GM12892 (cell line): ENCODE measurements around the gene TDRD12.
"Not testable (repeated sequence)": the region's sequence is repeated elsewhere in the genome, so short reads cannot be mapped to it uniquely, and the experiment has no call there.

Experiments
- POLR2A ChIP-seq: IDR thresholded peaks from 2 replicates; pipeline ENCODE4 v1.6.1; 2011; ENCODE audit warnings: low read depth, low read length, control low read depth
- POLR2AphosphoS5 ChIP-seq: IDR thresholded peaks from 2 replicates; pipeline ENCODE4 v1.6.1; 2011; ENCODE audit warnings: low read depth, low read length, control low read depth
- TAF1 ChIP-seq: IDR thresholded peaks from 2 replicates; pipeline ENCODE4 v1.6.1; 2011; ENCODE audit warnings: low read depth, mild to moderate bottlenecking, control low read depth, low read length, borderline replicate concordance

GRCh38 chr19:32695506-32695905, 24.1 kb upstream of the TDRD12 start:
- not testable (repeated sequence) for TF ChIP-seq POLR2AphosphoS5, TAF1, POLR2A
